NCI-H82 treated with DMSO at 0.1 percent for 48 hours (cell line): ENCODE results near the gene TMED1.
"Not testable (repeated sequence)": the region's sequence is repeated elsewhere in the genome, so short reads cannot be mapped to it uniquely, and the experiment has no call there.

ENCODE experiments used
- DNase-seq: peaks from one replicate; lab custom pipeline; 2025; ENCODE audit not compliant: unreplicated experiment; lab: John Stamatoyannopoulos, UW

The TMED1 gene

GRCh38 chr19:10862561-10863106 is 26.6 kb upstream of the TMED1 start:
- DNase-seq: no peak

GRCh38 chr19:10861103-10861651 is 25.2 kb upstream of the TMED1 start:
- DNase-seq: no peak

GRCh38 chr19:10858204-10858828 is 22.3 kb upstream of the TMED1 start:
- DNase-seq: no peak

GRCh38 chr19:10856899-10857298 is 20.9 kb upstream of the TMED1 start:
- not testable (repeated sequence) for DNase-seq

- DNase-seq: no peak
Measured at GRCh38 chr19:10855879-10856522, 20.0 kb upstream of the TMED1 start.

- DNase-seq: no peak
Measured at GRCh38 chr19:10854350-10855089, 18.5 kb upstream of the TMED1 start.

GRCh38 chr19:10852941-10853340 is 16.9 kb upstream of the TMED1 start:
- no peak for DNase-seq

- no peak for DNase-seq
Measured at GRCh38 chr19:10852098-10852800, 16.2 kb upstream of the TMED1 start.

- DNase-seq: no peak
Measured at GRCh38 chr19:10850631-10851030, 14.6 kb upstream of the TMED1 start.

GRCh38 chr19:10848230-10848856 is 12.3 kb upstream of the TMED1 start, which contains the start of gene C19orf38:
Gene C19orf38, plus strand, starts transcription at chr19:10848415. Its CDS starts 94 bp downstream, at chr19:10848509.
- DNase-seq: no peak

- no peak for DNase-seq
Measured at GRCh38 chr19:10846500-10847202, 10.6 kb upstream of the TMED1 start.

- DNase-seq: no peak
Measured at GRCh38 chr19:10842788-10843187, 6.8 kb upstream of the TMED1 start.

- no peak for DNase-seq
Measured at GRCh38 chr19:10839114-10840050, 3.4 kb upstream of the TMED1 start.

- no peak for DNase-seq
Measured at GRCh38 chr19:10838377-10838776, 2.4 kb upstream of the TMED1 start.

GRCh38 chr19:10837649-10838048 is 1.6 kb upstream of the TMED1 start:
- DNase-seq: not testable (repeated sequence)

GRCh38 chr19:10836479-10837330 is 693 bp upstream of the TMED1 start:
- DNase-seq: peak; percentile 65

GRCh38 chr19:10835089-10835753 is 791 bp downstream of the TMED1 start:
- DNase-seq: no peak
